ENCODE data around the gene PYCR2. TPM values are rescaled to one million over a fixed set of nuclear protein-coding genes. Genes with fewer than 3 reads are reported as not detected.

PYCR2 gene
- total and polyA plus RNA-seq, 2 of the 8 experiments (the other 6 are each of a cell fraction or from before 2014, with no cell fraction given) = 79.3 to 84.6 TPM

DNA sequence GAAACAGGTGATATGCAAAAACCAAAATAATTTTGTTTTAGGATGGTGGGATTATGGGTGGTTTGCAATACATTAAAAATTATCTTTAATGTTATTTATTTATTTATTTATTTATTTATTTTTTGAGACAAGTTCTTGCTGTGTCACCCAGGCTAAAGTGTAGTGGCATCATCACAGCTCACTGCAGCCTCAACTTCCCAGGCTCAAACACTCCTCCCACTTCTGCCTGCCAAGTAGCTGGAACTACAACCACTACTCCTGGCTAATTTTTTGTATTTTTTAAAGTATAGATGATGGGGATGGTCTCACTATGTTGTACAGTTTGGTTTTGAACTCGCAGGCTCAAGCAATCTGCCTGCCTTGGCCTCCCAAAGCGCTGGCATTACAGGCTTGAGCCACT lies 6.5 kb upstream of the PYCR2 start:
- H3K4me3 ChIP-seq (ENCODE audit: extremely low read depth in 1 of 4, insufficient read depth in 2 of 4, low read depth in 3 of 4, low read length in 4 of 4) = no peak overlapping the region
- 90% methylated on average over 2 of the region's 2 CpGs; no CpG with 5 or more reads in 1 of the 2 experiments for WGBS, 2 experiments (ENCODE audit: extremely low coverage in 1 of 2, insufficient coverage in 1 of 2, insufficient read length in 1 of 2, insufficient replicate concordance in 2 of 2, low coverage in 1 of 2, low lambda C conversion rate in 2 of 2, missing lambda C conversion rate in 1 of 2)

More for the DNA sequence above, 6.5 kb upstream of the PYCR2 start:
- DNase-seq (ENCODE audit: low read depth in 1 of 2, low spot score in 2 of 2) (no peak), FAIRE-seq (no peak)
- H2AK5ac ChIP-seq (ENCODE audit: low read depth, low read length) = no peak overlapping the region
- no peak overlapping the region for H3K27ac ChIP-seq (ENCODE audit: low read depth, low read length)
- H3K4ac ChIP-seq (replicated peaks; ENCODE audit: insufficient read length, low read depth, low read length) = no peak overlapping the region
- no peak overlapping the region for H2BK120ac ChIP-seq (replicated peaks; ENCODE audit: low read depth, low read length)
- no peak overlapping the region for H3K4me2 ChIP-seq (ENCODE audit: insufficient read depth in 1 of 2, low read depth in 2 of 2, low read length in 2 of 2)
- no peak overlapping the region for H2AFZ ChIP-seq (ENCODE audit: low read length)
- H3K9me3 ChIP-seq (ENCODE audit: insufficient read depth in 2 of 2, low read depth in 1 of 2, low read length in 1 of 2) = no peaks in the 10 kb centered on the region
- H3K18ac ChIP-seq (ENCODE audit: extremely low read depth, low read length) = no peak overlapping the region
- no peak overlapping the region for H2BK5ac ChIP-seq (ENCODE audit: low read depth, low read length)
- no peak overlapping the region for H4K5ac ChIP-seq (ENCODE audit: insufficient read length, low read depth, low read length)
- ChIA-PET POLR2A (ENCODE audit: partially characterized antibody) (interaction anchor here (0.9 to 1.5 kb wide), 3 partner anchors 10 to 14 kb away, joined by 3 read pairs; no protein-coding TSS in a partner anchor), CTCF (ENCODE audit: partially characterized antibody) (interaction anchor here (1.2 to 2.7 kb wide), 5 partner anchors 31 to 450 kb away, joined by 3 to 14 read pairs (median 3); no protein-coding TSS in a partner anchor)
- no peak overlapping the region for H3K14ac ChIP-seq (ENCODE audit: insufficient read length)
- no peaks in the 10 kb centered on the region for H3K27me3 ChIP-seq (replicated peaks in 1 of 4; ENCODE audit: control insufficient read depth in 3 of 4, extremely low read depth in 1 of 4, insufficient read depth in 3 of 4, low read length in 3 of 4)
- H3K56ac ChIP-seq (replicated peaks; ENCODE audit: insufficient read length, low read depth, low read length) = no peak overlapping the region
- no peaks in the 10 kb centered on the region for H3K23me2 ChIP-seq (ENCODE audit: low read depth, low read length)
- H4K20me1 ChIP-seq (replicated peaks in 1 of 2; ENCODE audit: control insufficient read depth in 1 of 2, insufficient read depth in 2 of 2, low read length in 2 of 2) = no peaks in the 10 kb centered on the region
- no peaks in the 10 kb centered on the region for H3K79me2 ChIP-seq (ENCODE audit: control insufficient read depth in 1 of 2, insufficient read depth in 2 of 2, low read length in 2 of 2)
- H2BK15ac ChIP-seq (ENCODE audit: low read length) = no peak overlapping the region
- H4K91ac ChIP-seq (replicated peaks; ENCODE audit: insufficient read length, low read length) = no peak overlapping the region
- no peaks in the 10 kb centered on the region for H3K36me3 ChIP-seq (ENCODE audit: control insufficient read depth in 2 of 4, insufficient read depth in 4 of 4, low read length in 3 of 4)
- no peak overlapping the region for H3K23ac ChIP-seq (ENCODE audit: insufficient read length)
- no peak for TF ChIP-seq SIN3A (conservative IDR thresholded peaks at IDR 0.05 in 1 of 2, IDR thresholded peaks at IDR 0.05 in 1 of 2; ENCODE audit: low read depth in 1 of 2, low read length in 2 of 2)
- TF ChIP-seq CBX8 (IDR thresholded peaks at IDR 0.05; ENCODE audit: borderline replicate concordance, low read depth, low read length) = no peak
- no peak for TF ChIP-seq RAD21 (IDR thresholded peaks at IDR 0.05 in 1 of 2, conservative IDR thresholded peaks at IDR 0.05 in 1 of 2; ENCODE audit: low read depth in 2 of 2, low read length in 2 of 2)
- no peak for TF ChIP-seq JUN (IDR thresholded peaks at IDR 0.05; ENCODE audit: low read depth, low read length)
- TF ChIP-seq KDM1A (IDR thresholded peaks at IDR 0.05; ENCODE audit: borderline replicate concordance, low read length) = no peak
- TF ChIP-seq TAF7 (optimal IDR thresholded peaks at IDR 0.05; ENCODE audit: borderline replicate concordance, low read depth, low read length) = no peak
- no peak for TF ChIP-seq ASH2L (IDR thresholded peaks at IDR 0.05; ENCODE audit: low read length)
- no peak overlapping the region for H2BK20ac ChIP-seq (ENCODE audit: low read length)
- H3K79me1 ChIP-seq (ENCODE audit: low read depth, low read length) = no peaks in the 10 kb centered on the region
- H3K9ac ChIP-seq (replicated peaks in 1 of 4; ENCODE audit: extremely low read depth in 1 of 4, low read depth in 3 of 4, low read length in 3 of 4) = no peak overlapping the region
- no peak overlapping the region for H4K8ac ChIP-seq (ENCODE audit: extremely low read depth, insufficient read depth, low read length)
- H2BK12ac ChIP-seq (ENCODE audit: low read depth, low read length) = no peak overlapping the region
- H3K4me1 ChIP-seq (replicated peaks in 1 of 4; ENCODE audit: control insufficient read depth in 3 of 4, insufficient read depth in 4 of 4, low read length in 3 of 4) = no peaks in the 10 kb centered on the region
